Fibroblast of lung (primary cell): ENCODE measurements around the gene MKRN1.

ENCODE experiments used
- CTCF ChIP-seq, 2 donors: IDR thresholded peaks in 1 of 2; conservative IDR thresholded peaks in 1 of 2; 1 replicate in 1 of 2; 2 replicates in 1 of 2; pipeline ENCODE4 v1.5.1; 2011 to 2012; ENCODE audit warnings: low read length in 2 of 2, control low read depth in 1 of 2, inconsistent platforms in 1 of 2, low read depth in 1 of 2, mild to moderate bottlenecking in 1 of 2
- EZH2 ChIP-seq: IDR thresholded peaks from 2 replicates; pipeline ENCODE4 v1.5.1; 2012; ENCODE audit warnings: low read length, control low read depth, mild to moderate bottlenecking; ENCODE audit errors: missing control alignments

GRCh38 chr7:140497241-140497769 is 18.0 kb upstream of the MKRN1 start:
- TF ChIP-seq CTCF (conservative IDR thresholded peaks at IDR 0.05 in 1 of 2, IDR thresholded peaks at IDR 0.05 in 1 of 2; ENCODE audit: low read depth in 1 of 2, low read length in 2 of 2), result no peak
- TF ChIP-seq EZH2, result no peak
